Stomach (tissue), 19 donors: ENCODE data around the gene COPG1. TPM values are rescaled to one million over a fixed set of nuclear protein-coding genes. Genes with fewer than 3 reads are reported as not detected.

Experiments used
- DNase-seq, 2 donors: peaks; one replicate each; pipeline versions ENCODE4 v3.0.0 to v3.0.0-alpha.2; 2013 to 2019
- H3K27ac ChIP-seq, 5 donors: fragments of 200-600 bp in 4 of 5; sonication (generic) in 4 of 5; one replicate each; pipeline ENCODE4 v1.5.1; 2013 to 2019; ENCODE audit warnings: mild to moderate bottlenecking in 1 of 5, moderate library complexity in 1 of 5
- H3K27me3 ChIP-seq, 3 donors: fragments of 200-600 bp; sonication (generic); one replicate each; pipeline ENCODE4 v1.5.1; 2017 to 2019; ENCODE audit warnings: mixed run types in 1 of 3
- H3K36me3 ChIP-seq, 4 donors: fragments of 200-600 bp; sonication (generic); 1 replicate in 3 of 4; 2 replicates in 1 of 4; pipeline ENCODE4 v1.5.1; 2016 to 2019
- H3K4me1 ChIP-seq, 4 donors: fragments of 200-600 bp; sonication (generic); one replicate each; pipeline ENCODE4 v1.5.1; 2016 to 2019
- H3K4me3 ChIP-seq, 4 donors: fragments of 200-600 bp; sonication (generic) in 3 of 4; one replicate each; pipeline ENCODE4 v1.5.1; 2016 to 2019; ENCODE audit warnings: mild to moderate bottlenecking in 1 of 4
- H3K9me3 ChIP-seq, 4 donors: fragments of 200-600 bp; sonication (generic); one replicate each; pipeline ENCODE4 v1.5.1; 2016 to 2019
- EP300 ChIP-seq: sonication (generic); formaldehyde crosslinking; IDR thresholded peaks from one replicate; pipeline ENCODE4 v1.6.1; 2017; ENCODE audit warnings: antibody characterized with exemption
- POLR2A ChIP-seq, 4 donors: fragments of 450-650 bp; IDR thresholded peaks; one replicate each; pipeline ENCODE4 v1.6.1; 2016; ENCODE audit warnings: antibody characterized with exemption in 4 of 4, control low read depth in 2 of 4, mild to moderate bottlenecking in 1 of 4, moderate library complexity in 1 of 4
- POLR2AphosphoS5 ChIP-seq, 3 donors: sonication (generic); formaldehyde crosslinking; IDR thresholded peaks; one replicate each; pipeline ENCODE4 v1.6.1; 2016; ENCODE audit warnings: antibody characterized with exemption in 3 of 3
- WGBS, 5 donors: extraction: QIAGEN DNeasy Blood & Tissue Kit in 3 of 5; methylation state at CpG; one replicate each; pipeline versions ENCODE4 v1.1.5 to v1.1.7; 2013 to 2018; 5-methylcytosine and 5-hydroxymethylcytosine counted together
- intact Hi-C: fragments of 100-400 bp; cut with DNase I; formaldehyde crosslinking; loops from one replicate; pipeline ENCODE4 v1.15.1; 2023; ENCODE audit warnings: low total_unique reads
- long read RNA-seq, 10 donors: transcript quantifications; one replicate each; lab custom pipeline, GENCODE V29; 2026
- polyA plus RNA-seq, 3 donors: library from polyadenylated mRNA; stranded (reverse); fragments of 200-250 nt; gene quantifications; one replicate each; pipeline ENCODE4 v1.2.3, GENCODE V29; 2013
- total RNA-seq, 5 donors: library from RNA; depleted of rRNA; stranded (reverse); fragments of >200 nt; gene quantifications; one replicate each; pipeline versions ENCODE4 v1.1.0 to v1.2.3, GENCODE V29; 2014 to 2016
- TF ChIP-seq, protein P1 (sequence below), 7 experiments: fragments of 450-650 bp in 4 of 7; fragments of 200-600 bp in 3 of 7; sonication (generic) in 3 of 7; IDR thresholded peaks; one replicate each; pipeline ENCODE4 v1.5.1; 2016 to 2019; ENCODE audit warnings: antibody characterized with exemption in 7 of 7, control low read depth in 2 of 7, mild to moderate bottlenecking in 1 of 7
- donor health status: healthy with polysubstance abuse.
- donor health status: Bipolar disorder and iron deficiency.
- donor health status: healthy.

The COPG1 gene
- total RNA-seq (100 to 1,000 TPM in 4 of 5 donors, 10 to 100 TPM in 1; 38.5 to 356 (median 114) TPM), polyA plus RNA-seq (100 to 1,000 TPM in 1 of 3 donors, 10 to 100 TPM in 2; 79.8 to 113 (median 88.7) TPM)
- long read RNA-seq, donor 1, partial matches to known transcripts: 0 of 1 reads
- long read RNA-seq, donor 1, other reads (novel, unspliced or antisense): 0 of 1 reads
- long read RNA-seq, donor 2, partial matches to known transcripts: 0 of 4 reads
- long read RNA-seq, donor 2, other reads (novel, unspliced or antisense): 0 of 4 reads
- long read RNA-seq, donor 3, partial matches to known transcripts: 0 of 3 reads
- long read RNA-seq, donor 3, other reads (novel, unspliced or antisense): 0 of 3 reads
- long read RNA-seq, donor 4, partial matches to known transcripts: 0 of 2 reads
- long read RNA-seq, donor 4, other reads (novel, unspliced or antisense): 0 of 2 reads
- long read RNA-seq, donor 5, partial matches to known transcripts: 296 of 299 reads
- long read RNA-seq, donor 5, other reads (novel, unspliced or antisense): 0 of 299 reads
- long read RNA-seq, donor 6: 0 reads
- long read RNA-seq, donor 7, partial matches to known transcripts: 0 of 2 reads
- long read RNA-seq, donor 7, other reads (novel, unspliced or antisense): 0 of 2 reads
- long read RNA-seq, donor 8, partial matches to known transcripts: 0 of 3 reads
- long read RNA-seq, donor 8, other reads (novel, unspliced or antisense): 0 of 3 reads
- long read RNA-seq, donor 9: 0 reads
- long read RNA-seq, donor 10, partial matches to known transcripts: 0 of 2 reads
- long read RNA-seq, donor 10, other reads (novel, unspliced or antisense): 0 of 2 reads

GRCh38 chr3:129249284-129250065, at the start of gene COPG1:
Gene COPG1, plus strand, starts transcription at chr3:129249606. Its CDS starts 104 bp downstream, at chr3:129249710.
- H3K4me3 ChIP-seq: peak within 1 kb of the TSS; percentile 78 to 96 (median 88)

GRCh38 chr3:129204473-129204872, 44.9 kb upstream of the COPG1 start:
- H3K27ac ChIP-seq: no peak overlapping the region
- intact Hi-C loops: no loop called here
- no peak for TF ChIP-seq POLR2A (IDR thresholded peaks at IDR 0.05)
- TF ChIP-seq, protein P1, sequence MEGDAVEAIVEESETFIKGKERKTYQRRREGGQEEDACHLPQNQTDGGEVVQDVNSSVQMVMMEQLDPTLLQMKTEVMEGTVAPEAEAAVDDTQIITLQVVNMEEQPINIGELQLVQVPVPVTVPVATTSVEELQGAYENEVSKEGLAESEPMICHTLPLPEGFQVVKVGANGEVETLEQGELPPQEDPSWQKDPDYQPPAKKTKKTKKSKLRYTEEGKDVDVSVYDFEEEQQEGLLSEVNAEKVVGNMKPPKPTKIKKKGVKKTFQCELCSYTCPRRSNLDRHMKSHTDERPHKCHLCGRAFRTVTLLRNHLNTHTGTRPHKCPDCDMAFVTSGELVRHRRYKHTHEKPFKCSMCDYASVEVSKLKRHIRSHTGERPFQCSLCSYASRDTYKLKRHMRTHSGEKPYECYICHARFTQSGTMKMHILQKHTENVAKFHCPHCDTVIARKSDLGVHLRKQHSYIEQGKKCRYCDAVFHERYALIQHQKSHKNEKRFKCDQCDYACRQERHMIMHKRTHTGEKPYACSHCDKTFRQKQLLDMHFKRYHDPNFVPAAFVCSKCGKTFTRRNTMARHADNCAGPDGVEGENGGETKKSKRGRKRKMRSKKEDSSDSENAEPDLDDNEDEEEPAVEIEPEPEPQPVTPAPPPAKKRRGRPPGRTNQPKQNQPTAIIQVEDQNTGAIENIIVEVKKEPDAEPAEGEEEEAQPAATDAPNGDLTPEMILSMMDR (IDR thresholded peaks at IDR 0.05): no peak
- TF ChIP-seq POLR2AphosphoS5 (IDR thresholded peaks at IDR 0.05): no peak
- no peak for TF ChIP-seq EP300
- peaks cover 0 to 5% (median 2%) of the 10 kb centered on the region in 4 donors for H3K4me1 ChIP-seq
- H3K27me3 ChIP-seq: no peaks in the 10 kb centered on the region
- H3K4me3 ChIP-seq: no peak overlapping the region
- H3K36me3 ChIP-seq: no peaks in the 10 kb centered on the region
- WGBS, 5 donors: 66 to 83% (median 78%) methylated on average over 2 of the region's 2 CpGs
- DNase-seq: no peak
- H3K9me3 ChIP-seq: no peaks in the 10 kb centered on the region

More at GRCh38 chr3:129249284-129250065, at the start of gene COPG1:
- 0% methylated on average over 26 to 48 of the region's 48 CpGs for WGBS, 5 donors
- TF ChIP-seq POLR2AphosphoS5 (IDR thresholded peaks at IDR 0.05) (peak; percentile 78 to 98 (median 98)), POLR2A (IDR thresholded peaks at IDR 0.05) (peak in 2 of 4 donors; percentile 79 to 86), EP300 (no peak)
- TF ChIP-seq, protein P1 (IDR thresholded peaks at IDR 0.05): no peak
- Histone ChIP-seq H3K9me3 (no peaks in the 10 kb centered on the region), H3K27ac (peak within 1 kb of the TSS; percentile 89 to 98 (median 92)), H3K36me3 (peaks cover 32 to 37% (median 35%) of the 10 kb centered on the region in 4 donors), H3K27me3 (no peaks in the 10 kb centered on the region), H3K4me1 (peaks cover 24 to 78% (median 53%) of the 10 kb centered on the region in 4 donors)
- intact Hi-C loops: no loop called here
- DNase-seq: peak; percentile 90 to 97

DNA sequence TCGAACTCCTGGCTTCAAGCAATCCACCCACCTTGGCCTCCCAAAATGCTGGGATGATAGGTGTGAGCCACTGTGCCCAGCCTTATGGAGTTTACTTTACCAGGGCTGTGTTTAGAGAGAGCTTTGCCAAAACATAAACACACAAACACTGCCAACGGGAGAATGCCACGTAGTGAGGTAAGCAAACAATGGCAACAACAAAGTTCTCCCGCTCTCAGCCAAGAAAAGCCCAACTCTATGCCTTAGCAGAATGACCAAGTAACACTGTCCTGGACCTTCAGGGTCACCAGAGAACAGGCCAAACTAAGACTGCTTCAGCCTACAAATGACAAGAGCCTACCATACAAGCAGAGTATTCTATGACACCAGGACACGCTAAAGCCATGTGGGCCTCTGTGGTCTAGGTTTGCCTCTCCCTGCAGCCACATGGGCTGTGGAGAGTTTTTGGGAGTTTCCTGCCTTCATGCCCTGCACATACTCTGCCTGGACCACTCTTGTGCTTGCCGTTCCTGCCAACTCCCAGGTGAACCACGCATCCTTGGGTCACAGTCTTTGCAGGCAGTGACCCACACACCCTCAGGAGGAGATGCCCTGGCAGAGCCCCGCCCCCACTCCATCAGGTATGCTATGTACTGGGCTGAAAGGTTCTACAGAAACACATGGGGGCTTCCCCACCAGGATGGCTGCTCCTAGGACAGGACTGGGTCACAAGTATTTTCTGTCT, 44.1 kb upstream of the COPG1 start:
- no peaks in the 10 kb centered on the region for H3K36me3 ChIP-seq
- no peaks in the 10 kb centered on the region for H3K9me3 ChIP-seq
- no peak overlapping the region for H3K27ac ChIP-seq
- no peaks in the 10 kb centered on the region for H3K27me3 ChIP-seq
- H3K4me1 ChIP-seq: peaks cover 0 to 5% (median 2%) of the 10 kb centered on the region in 4 donors
- intact Hi-C loops: no loop called here
- 65 to 83% (median 71%) methylated on average over 7 to 8 of the region's 8 CpGs for WGBS, 5 donors
- H3K4me3 ChIP-seq: no peak overlapping the region
- DNase-seq: no peak
- TF ChIP-seq POLR2AphosphoS5 (IDR thresholded peaks at IDR 0.05) (no peak), EP300 (no peak), POLR2A (IDR thresholded peaks at IDR 0.05) (no peak)
- TF ChIP-seq, protein P1 (IDR thresholded peaks at IDR 0.05): no peak
